Breast epithelium (tissue), 3 donors: Measurements from ENCODE around the gene ZMYM3.
"Not testable (repeated sequence)": the region's sequence is repeated elsewhere in the genome, so short reads cannot be mapped to it uniquely, and the experiment has no call there.

Source experiments
- POLR2AphosphoS5 ChIP-seq, 3 donors: sonication (generic); formaldehyde crosslinking; IDR thresholded peaks; one replicate each; pipeline ENCODE4 v1.6.1; 2017; ENCODE audit warnings: antibody characterized with exemption in 3 of 3
- TF ChIP-seq, protein P1 (sequence below), 3 donors: fragments of 450-650 bp; IDR thresholded peaks; one replicate each; pipeline ENCODE4 v1.5.1; 2016 to 2017; ENCODE audit warnings: antibody characterized with exemption in 3 of 3, mild to moderate bottlenecking in 3 of 3, moderate library complexity in 3 of 3

DNA sequence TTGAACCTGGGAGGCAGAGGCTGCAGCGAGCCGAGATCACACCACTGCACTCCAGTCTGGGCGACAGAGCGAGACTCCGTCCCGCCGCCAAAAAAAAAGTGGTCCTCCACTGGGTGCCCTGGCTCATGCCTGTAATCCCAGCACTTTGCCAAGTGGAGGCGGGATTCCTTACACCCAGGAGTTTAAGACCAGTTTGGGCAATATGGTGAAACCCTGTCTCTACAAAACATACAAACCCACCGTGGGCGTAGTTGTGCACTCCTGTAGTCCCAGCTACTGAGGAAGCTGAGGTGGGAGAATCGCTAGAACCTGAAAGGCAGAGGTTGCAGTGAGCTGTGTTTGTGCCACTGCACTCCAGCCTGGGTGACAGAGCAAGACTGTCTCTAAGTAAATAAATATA lies 27.4 kb upstream of the ZMYM3 start:
- TF ChIP-seq, protein P1, sequence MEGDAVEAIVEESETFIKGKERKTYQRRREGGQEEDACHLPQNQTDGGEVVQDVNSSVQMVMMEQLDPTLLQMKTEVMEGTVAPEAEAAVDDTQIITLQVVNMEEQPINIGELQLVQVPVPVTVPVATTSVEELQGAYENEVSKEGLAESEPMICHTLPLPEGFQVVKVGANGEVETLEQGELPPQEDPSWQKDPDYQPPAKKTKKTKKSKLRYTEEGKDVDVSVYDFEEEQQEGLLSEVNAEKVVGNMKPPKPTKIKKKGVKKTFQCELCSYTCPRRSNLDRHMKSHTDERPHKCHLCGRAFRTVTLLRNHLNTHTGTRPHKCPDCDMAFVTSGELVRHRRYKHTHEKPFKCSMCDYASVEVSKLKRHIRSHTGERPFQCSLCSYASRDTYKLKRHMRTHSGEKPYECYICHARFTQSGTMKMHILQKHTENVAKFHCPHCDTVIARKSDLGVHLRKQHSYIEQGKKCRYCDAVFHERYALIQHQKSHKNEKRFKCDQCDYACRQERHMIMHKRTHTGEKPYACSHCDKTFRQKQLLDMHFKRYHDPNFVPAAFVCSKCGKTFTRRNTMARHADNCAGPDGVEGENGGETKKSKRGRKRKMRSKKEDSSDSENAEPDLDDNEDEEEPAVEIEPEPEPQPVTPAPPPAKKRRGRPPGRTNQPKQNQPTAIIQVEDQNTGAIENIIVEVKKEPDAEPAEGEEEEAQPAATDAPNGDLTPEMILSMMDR (IDR thresholded peaks at IDR 0.05) = not testable (repeated sequence)
- TF ChIP-seq POLR2AphosphoS5 (IDR thresholded peaks at IDR 0.05) = not testable (repeated sequence)
